MM.1S (cell line): Measurements from ENCODE around the gene RAB40A.

Source experiments
- DNase-seq: peaks from one replicate; pipeline ENCODE4 v3.0.0-alpha.2; 2015
- H2AFZ ChIP-seq: fragments of 300-600 bp; sonication (generic); 2 replicates; pipeline ENCODE4 v1.6.0; 2016; ENCODE audit warnings: antibody characterized with exemption, low read length
- H3F3A ChIP-seq: fragments of 300-600 bp; sonication (generic); 2 replicates; pipeline ENCODE4 v1.6.1; 2016; ENCODE audit warnings: mild to moderate bottlenecking, antibody characterized with exemption, low read length, moderate library complexity, mixed read lengths; ENCODE audit not compliant: insufficient read depth
- H3K27ac ChIP-seq: fragments of 300-600 bp; sonication (generic); 2 replicates; pipeline ENCODE4 v1.5.1; 2016; ENCODE audit warnings: mild to moderate bottlenecking, low read length
- H3K27me3 ChIP-seq: fragments of 300-600 bp; sonication (generic); replicated peaks from 2 replicates; pipeline ENCODE4 v1.6.0; 2016; ENCODE audit warnings: low read length; ENCODE audit not compliant: insufficient read depth
- H3K36me3 ChIP-seq: fragments of 300-600 bp; sonication (generic); replicated peaks from 2 replicates; pipeline ENCODE4 v1.6.1; 2016; ENCODE audit warnings: mild to moderate bottlenecking, low read length, mixed read lengths; ENCODE audit not compliant: insufficient read depth
- H3K4me1 ChIP-seq: fragments of 300-600 bp; sonication (generic); 2 replicates; pipeline ENCODE4 v1.6.1; 2016; ENCODE audit warnings: low read length, mixed read lengths
- H3K4me2 ChIP-seq: fragments of 300-600 bp; sonication (generic); 2 replicates; pipeline ENCODE4 v1.6.0; 2016; ENCODE audit warnings: low read depth, low read length
- H3K4me3 ChIP-seq: fragments of 300-600 bp; sonication (generic); 2 replicates; pipeline ENCODE4 v1.5.1; 2016; ENCODE audit warnings: low read length, mixed read lengths
- H3K79me2 ChIP-seq: fragments of 300-600 bp; sonication (generic); 2 replicates; pipeline ENCODE4 v1.6.1; 2016; ENCODE audit warnings: mixed run types, low read length, mixed read lengths
- H3K9ac ChIP-seq: fragments of 300-600 bp; sonication (generic); 2 replicates; pipeline ENCODE4 v1.6.1; 2016; ENCODE audit warnings: low read length, mixed read lengths
- H3K9me2 ChIP-seq: fragments of 300-600 bp; sonication (generic); replicated peaks from 2 replicates; pipeline ENCODE4 v1.6.1; 2016; ENCODE audit warnings: mild to moderate bottlenecking, low read length, mixed read lengths; ENCODE audit not compliant: insufficient read depth
- H3K9me3 ChIP-seq: fragments of 300-600 bp; sonication (generic); replicated peaks from 2 replicates; pipeline ENCODE4 v1.6.1; 2016; ENCODE audit warnings: mild to moderate bottlenecking, low read length, mixed read lengths; ENCODE audit not compliant: insufficient read depth
- H4K20me1 ChIP-seq: fragments of 300-600 bp; sonication (generic); 2 replicates; pipeline ENCODE4 v1.6.1; 2016; ENCODE audit warnings: mild to moderate bottlenecking, low read length, moderate library complexity, mixed read lengths; ENCODE audit not compliant: insufficient read depth
- EZH2 ChIP-seq: fragments of 300-600 bp; sonication (generic); optimal IDR thresholded peaks from 2 replicates; pipeline ENCODE3; 2017; ENCODE audit warnings: low read depth, mild to moderate bottlenecking, antibody characterized with exemption, low read length, mixed read lengths
- EZH2phosphoT487 ChIP-seq: fragments of 300-600 bp; sonication (generic); IDR thresholded peaks from 2 replicates; pipeline ENCODE4 v1.6.1; 2018; ENCODE audit warnings: antibody characterized with exemption, low read length
- TF ChIP-seq, protein P1 (sequence below): fragments of 300-600 bp; sonication (generic); IDR thresholded peaks from 2 replicates; pipeline ENCODE4 v1.5.1; 2016; ENCODE audit warnings: antibody characterized with exemption, low read length, mixed read lengths

The RAB40A gene

DNA sequence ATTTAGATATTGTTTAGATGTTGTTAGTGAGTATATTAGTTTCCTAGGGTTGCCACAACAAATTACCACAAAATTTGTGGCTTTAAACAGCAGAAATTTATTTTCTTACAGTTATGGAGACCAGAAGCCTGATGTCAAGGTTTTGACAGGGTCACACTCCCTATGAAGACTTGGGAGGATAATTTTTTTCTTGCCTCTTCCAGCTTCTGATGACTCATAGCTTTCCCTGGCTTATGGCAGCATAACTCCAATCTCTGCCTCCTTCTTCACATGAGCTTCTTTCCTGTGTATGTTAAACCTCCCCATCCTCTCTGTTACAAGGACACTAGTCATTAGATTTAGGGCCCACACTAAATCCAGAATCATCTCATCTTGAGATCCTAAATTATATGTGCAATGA, 20.9 kb upstream of the RAB40A start:
- no peaks in the 10 kb centered on the region for H3K9me3 ChIP-seq
- H3K4me2 ChIP-seq, result no peak overlapping the region
- no peak overlapping the region for H3K4me3 ChIP-seq
- no peak overlapping the region for H2AFZ ChIP-seq
- H3K9me2 ChIP-seq, result no peaks in the 10 kb centered on the region
- H3K79me2 ChIP-seq, result no peaks in the 10 kb centered on the region
- no peaks in the 10 kb centered on the region for H3F3A ChIP-seq
- H3K9ac ChIP-seq, result no peak overlapping the region
- no peaks in the 10 kb centered on the region for H3K36me3 ChIP-seq
- no peak for DNase-seq
- H3K27ac ChIP-seq, result no peak overlapping the region
- H3K4me1 ChIP-seq, result no peaks in the 10 kb centered on the region
- no peaks in the 10 kb centered on the region for H4K20me1 ChIP-seq
- H3K27me3 ChIP-seq, result no peaks in the 10 kb centered on the region
- TF ChIP-seq EZH2phosphoT487, result no peak
- TF ChIP-seq, protein P1, sequence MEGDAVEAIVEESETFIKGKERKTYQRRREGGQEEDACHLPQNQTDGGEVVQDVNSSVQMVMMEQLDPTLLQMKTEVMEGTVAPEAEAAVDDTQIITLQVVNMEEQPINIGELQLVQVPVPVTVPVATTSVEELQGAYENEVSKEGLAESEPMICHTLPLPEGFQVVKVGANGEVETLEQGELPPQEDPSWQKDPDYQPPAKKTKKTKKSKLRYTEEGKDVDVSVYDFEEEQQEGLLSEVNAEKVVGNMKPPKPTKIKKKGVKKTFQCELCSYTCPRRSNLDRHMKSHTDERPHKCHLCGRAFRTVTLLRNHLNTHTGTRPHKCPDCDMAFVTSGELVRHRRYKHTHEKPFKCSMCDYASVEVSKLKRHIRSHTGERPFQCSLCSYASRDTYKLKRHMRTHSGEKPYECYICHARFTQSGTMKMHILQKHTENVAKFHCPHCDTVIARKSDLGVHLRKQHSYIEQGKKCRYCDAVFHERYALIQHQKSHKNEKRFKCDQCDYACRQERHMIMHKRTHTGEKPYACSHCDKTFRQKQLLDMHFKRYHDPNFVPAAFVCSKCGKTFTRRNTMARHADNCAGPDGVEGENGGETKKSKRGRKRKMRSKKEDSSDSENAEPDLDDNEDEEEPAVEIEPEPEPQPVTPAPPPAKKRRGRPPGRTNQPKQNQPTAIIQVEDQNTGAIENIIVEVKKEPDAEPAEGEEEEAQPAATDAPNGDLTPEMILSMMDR, result no peak
- TF ChIP-seq EZH2, result no peak

DNA sequence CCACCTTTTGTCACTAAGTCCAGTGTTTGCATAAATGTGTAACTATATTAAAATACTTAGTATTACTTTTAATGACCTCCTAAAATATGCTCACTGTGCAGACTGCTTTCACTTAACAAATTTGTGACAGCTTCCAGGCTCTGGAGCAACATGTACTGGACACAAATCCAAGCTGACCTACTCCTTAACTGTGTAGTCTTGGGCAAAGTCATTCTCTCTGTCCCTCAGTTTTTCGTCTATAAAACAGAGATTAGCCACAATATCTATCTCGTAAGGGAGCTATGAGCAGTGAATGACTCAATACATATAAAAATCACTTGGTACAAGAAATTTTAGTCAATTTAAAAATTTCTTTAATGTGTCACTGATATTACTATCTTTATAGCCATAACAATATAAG, 20.4 kb upstream of the RAB40A start:
- no peaks in the 10 kb centered on the region for H4K20me1 ChIP-seq
- no peak overlapping the region for H3K4me2 ChIP-seq
- H3K27ac ChIP-seq, result no peak overlapping the region

DNA sequence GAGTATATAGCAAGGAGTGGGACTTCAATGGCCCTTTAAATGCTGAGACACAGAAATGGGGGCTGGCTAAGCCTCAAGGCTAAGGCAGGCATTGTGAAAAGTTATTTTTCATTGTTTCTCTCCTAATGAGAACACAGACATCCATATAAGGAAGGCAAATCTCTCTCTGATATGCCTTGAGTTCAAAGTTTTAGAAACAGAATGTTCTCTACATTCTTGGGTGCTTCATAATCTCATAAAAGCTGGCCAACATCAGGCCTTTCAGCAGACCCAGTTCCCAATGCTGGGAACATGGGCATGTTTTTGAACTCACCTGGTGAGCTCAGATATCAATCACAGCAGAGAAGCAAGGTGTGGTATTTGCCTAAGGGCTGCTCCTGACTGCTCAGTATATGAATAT, 19.4 kb upstream of the RAB40A start:
- Histone ChIP-seq H3K4me3 (no peak overlapping the region), H3K27me3 (no peaks in the 10 kb centered on the region), H3K27ac (no peak overlapping the region), H3K9me3 (no peaks in the 10 kb centered on the region), H3K79me2 (no peaks in the 10 kb centered on the region), H3K9ac (no peak overlapping the region), H4K20me1 (no peaks in the 10 kb centered on the region), H2AFZ (no peak overlapping the region), H3F3A (no peaks in the 10 kb centered on the region), H3K9me2 (no peaks in the 10 kb centered on the region), H3K36me3 (no peaks in the 10 kb centered on the region), H3K4me2 (no peak overlapping the region), H3K4me1 (no peaks in the 10 kb centered on the region)
- DNase-seq, result no peak
- TF ChIP-seq EZH2phosphoT487, result no peak
- TF ChIP-seq, protein P1, result no peak
- TF ChIP-seq EZH2, result no peak

More for the DNA sequence above, 20.4 kb upstream of the RAB40A start:
- Histone ChIP-seq H3K9ac (no peak overlapping the region), H3F3A (no peaks in the 10 kb centered on the region), H3K36me3 (no peaks in the 10 kb centered on the region), H2AFZ (no peak overlapping the region), H3K27me3 (no peaks in the 10 kb centered on the region), H3K9me3 (no peaks in the 10 kb centered on the region), H3K9me2 (no peaks in the 10 kb centered on the region), H3K4me3 (no peak overlapping the region), H3K4me1 (no peaks in the 10 kb centered on the region), H3K79me2 (no peaks in the 10 kb centered on the region)
- no peak for DNase-seq
- TF ChIP-seq, protein P1, result no peak
- no peak for TF ChIP-seq EZH2
- TF ChIP-seq EZH2phosphoT487, result no peak
